Endothelial cell of umbilical vein (primary cell): ENCODE measurements around the gene BICRA.

Experiments
- CTCF ChIP-seq, 2 donors: IDR thresholded peaks; 1 replicate in 1 of 2; 2 replicates in 1 of 2; pipeline ENCODE4 v1.5.1; 2011; ENCODE audit warnings: low read length in 2 of 2, mild to moderate bottlenecking in 2 of 2, moderate library complexity in 2 of 2, control low read depth in 1 of 2, inconsistent platforms in 1 of 2, low read depth in 1 of 2; ENCODE audit not compliant: insufficient read depth in 1 of 2; ENCODE audit errors: extremely low read depth in 1 of 2
- EZH2 ChIP-seq: IDR thresholded peaks from 2 replicates; pipeline ENCODE4 v1.6.1; 2012; ENCODE audit warnings: borderline replicate concordance, low read depth, mild to moderate bottlenecking, moderate library complexity, low read length, inconsistent platforms; ENCODE audit not compliant: severe bottlenecking
- FOS ChIP-seq: IDR thresholded peaks from 2 replicates; pipeline ENCODE4 v1.6.1; 2011; ENCODE audit warnings: mild to moderate bottlenecking, low read length, moderate library complexity, borderline replicate concordance; ENCODE audit not compliant: insufficient read depth
- JUN ChIP-seq: IDR thresholded peaks from 2 replicates; pipeline ENCODE4 v1.6.1; 2011; ENCODE audit warnings: borderline replicate concordance, low read depth; ENCODE audit not compliant: insufficient read length, insufficient read depth
- MYC ChIP-seq: IDR thresholded peaks from one replicate; pipeline ENCODE4 v1.6.1; 2011; ENCODE audit warnings: mild to moderate bottlenecking, low read depth, low read length
- POLR2A ChIP-seq: IDR thresholded peaks from 2 replicates; pipeline ENCODE4 v1.6.1; 2012; ENCODE audit warnings: low read depth, mild to moderate bottlenecking, control low read depth, low read length
- POLR2AphosphoS5 ChIP-seq: IDR thresholded peaks from 2 replicates; pipeline ENCODE4 v1.6.1; 2012; ENCODE audit warnings: low read depth, mild to moderate bottlenecking, control low read depth, low read length, moderate library complexity; ENCODE audit not compliant: insufficient read depth
- TF ChIP-seq, protein P1 (sequence below): IDR thresholded peaks from 2 replicates; pipeline ENCODE4 v1.6.1; 2011; ENCODE audit not compliant: insufficient read depth, insufficient read length

DNA sequence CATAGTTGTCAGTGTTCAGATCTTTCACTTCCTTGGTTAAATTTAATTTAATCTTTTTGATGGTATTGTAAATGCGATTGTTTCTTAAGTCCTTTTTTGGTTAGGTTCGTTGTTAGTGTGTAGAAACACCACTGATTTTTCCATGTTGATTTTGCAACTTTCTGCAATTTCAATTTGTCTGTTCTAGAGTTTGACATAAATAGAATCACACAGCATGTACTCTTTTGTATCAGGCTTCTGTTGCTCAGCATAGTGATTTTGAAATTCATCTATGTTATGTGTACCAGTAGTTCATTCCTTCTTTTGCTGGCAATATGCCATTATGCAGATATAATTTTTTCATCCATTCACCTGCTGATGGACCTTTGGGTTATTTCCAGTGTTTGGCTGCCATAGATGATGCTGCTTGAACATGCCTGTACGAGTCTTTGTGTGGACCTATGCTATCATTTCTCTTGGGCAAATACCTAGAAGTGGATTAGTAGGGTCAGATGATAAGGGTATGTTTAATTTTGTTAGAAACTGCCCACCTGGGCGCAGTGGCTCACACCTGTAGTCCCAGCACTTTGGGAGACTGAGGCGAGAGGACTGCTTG, 33.1 kb downstream of the BICRA start:
- TF ChIP-seq, protein P1, sequence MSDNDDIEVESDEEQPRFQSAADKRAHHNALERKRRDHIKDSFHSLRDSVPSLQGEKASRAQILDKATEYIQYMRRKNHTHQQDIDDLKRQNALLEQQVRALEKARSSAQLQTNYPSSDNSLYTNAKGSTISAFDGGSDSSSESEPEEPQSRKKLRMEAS = no peak
- TF ChIP-seq POLR2A (no peak), CTCF (IDR thresholded peaks at IDR 0.05; ENCODE audit: extremely low read depth in 1 of 2, insufficient read depth in 1 of 2, low read depth in 1 of 2, low read length in 2 of 2) (no peak), POLR2AphosphoS5 (no peak), JUN (no peak), EZH2 (no peak), FOS (no peak), MYC (no peak)
